GM21515 (cell line): ENCODE data around the gene ERC2.

ENCODE experiments used
- ATAC-seq: cut with Tn5 transposase; IDR thresholded peaks from one replicate; pipeline ENCODE4 v1.9.1; 2021; ENCODE audit not compliant: unreplicated experiment

The ERC2 gene

DNA sequence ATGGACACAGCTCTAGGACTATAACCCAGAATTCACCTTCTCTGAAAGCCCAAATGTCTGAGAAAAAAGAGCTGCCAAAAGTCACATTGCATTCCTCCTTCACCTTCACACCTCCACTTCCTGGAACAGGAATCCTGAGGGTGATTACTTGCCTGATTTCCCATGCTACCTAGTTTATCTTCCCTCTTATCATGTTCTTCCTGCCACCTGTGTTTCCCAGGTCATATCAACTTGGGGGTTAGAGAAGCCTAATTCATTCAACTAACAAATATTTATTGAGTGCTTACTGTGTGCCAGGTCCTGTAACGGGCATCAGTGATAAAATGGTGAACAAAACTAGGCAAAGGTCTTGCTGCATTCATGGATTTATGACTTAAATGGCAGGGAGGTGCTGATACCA, 701.5 kb downstream of the ERC2 start:
- ATAC-seq: no peak

DNA sequence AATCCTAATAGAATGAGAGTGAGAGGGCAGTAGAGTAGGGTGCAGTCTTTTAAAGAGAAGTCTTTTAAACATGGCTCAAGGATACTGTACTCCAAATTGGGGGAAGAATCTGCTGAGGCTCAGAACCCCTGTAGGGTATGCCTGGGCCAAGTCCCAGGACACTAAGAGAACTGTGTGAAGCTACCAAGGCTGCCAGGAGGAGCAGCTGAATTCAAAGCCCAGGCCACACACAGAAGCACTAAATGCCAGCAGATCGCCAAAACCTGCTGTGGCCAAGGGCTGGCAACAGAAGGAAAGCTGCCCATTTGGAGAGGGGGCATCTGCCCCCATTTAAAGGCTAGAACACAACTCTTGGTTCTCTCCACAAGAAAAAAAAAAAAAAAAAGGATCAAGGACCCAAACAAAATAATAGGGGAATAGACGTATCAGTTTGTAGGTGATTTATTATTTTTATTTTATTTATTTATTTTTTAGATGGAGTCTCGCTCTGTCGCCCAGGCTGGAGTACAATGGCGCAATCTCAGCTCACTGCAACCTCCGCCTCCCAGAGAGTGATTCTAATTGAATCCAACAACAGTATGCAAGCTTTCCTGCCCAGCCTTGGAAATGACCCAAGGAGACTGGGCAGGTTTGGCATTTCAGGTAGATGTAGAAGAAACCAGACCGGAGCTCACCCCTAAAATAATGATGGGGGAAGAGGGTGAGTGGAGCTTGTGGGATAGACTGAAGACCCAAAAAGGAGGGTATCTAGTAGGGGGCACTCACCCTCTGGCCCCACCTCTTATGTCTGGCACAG, 702.2 kb downstream of the ERC2 start:
- ATAC-seq: no peak

DNA sequence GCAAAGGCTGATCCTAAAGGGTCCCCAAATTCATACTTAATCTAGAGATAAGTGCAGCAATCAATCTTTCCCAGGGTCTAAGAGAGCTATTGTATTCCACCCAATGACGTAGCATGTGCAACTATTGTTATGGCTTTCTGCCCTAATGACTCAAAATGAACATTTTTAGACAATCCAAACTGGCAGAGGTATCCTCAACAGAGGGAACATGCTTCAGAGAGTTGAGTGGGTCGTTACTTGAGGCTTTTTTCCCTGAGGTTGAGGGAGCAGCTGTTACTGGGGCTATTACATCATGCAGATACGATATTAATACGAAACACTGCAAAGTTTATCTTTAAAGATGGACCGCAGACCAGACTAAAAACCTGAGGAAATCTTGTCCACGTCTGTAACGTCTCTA, 702.9 kb downstream of the ERC2 start:
- ATAC-seq: no peak

DNA sequence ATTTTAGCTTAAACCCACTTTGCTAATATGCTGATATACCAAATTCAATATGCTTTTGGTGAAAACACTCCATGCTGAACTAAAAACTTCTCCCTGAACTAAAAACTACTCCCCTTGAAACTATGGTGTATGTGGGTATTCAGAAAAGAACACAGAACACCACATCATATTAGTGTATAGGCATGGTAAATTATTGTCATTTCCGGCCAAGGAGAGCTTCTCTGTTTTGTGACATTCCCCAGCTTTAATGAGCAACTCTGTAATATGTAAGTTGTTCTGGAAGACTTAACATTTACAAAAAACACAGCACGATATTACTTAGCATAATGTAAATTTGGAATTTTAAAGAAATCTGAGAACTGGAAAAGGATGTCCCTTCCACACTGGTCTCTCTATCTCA, 711.3 kb downstream of the ERC2 start:
- no peak for ATAC-seq

DNA sequence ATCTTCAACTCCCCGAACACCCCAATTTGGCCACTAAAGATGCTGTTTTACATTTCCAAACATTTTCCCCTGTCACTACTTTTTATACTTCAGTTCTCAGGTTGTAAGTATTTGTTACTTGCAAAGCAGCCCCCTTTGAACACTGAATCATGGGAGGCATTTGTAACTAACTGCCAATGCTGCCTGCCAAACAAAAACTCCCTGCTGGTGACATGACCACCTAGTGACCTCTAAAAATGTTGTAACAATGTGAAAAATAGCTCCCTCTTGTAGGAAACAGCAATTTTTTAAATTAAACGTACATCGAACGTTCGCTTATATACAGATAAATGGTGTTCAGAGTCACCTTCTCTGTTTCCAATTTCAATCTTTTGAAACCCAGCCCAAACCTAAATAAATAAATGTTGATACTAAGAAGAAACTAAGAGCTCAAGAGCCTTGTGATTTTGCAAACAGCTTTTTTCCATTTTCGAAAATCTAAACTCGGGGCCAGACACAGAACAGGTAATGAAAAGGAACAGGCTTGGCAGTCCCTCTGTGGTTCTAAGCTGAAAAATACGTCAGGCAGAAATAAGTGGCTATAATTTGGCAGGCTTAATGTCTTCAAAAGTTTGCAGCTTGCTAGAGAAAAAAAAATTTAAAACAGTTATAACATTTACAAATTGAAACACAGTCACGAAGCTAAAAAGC, 712.6 kb downstream of the ERC2 start:
- ATAC-seq: no peak

DNA sequence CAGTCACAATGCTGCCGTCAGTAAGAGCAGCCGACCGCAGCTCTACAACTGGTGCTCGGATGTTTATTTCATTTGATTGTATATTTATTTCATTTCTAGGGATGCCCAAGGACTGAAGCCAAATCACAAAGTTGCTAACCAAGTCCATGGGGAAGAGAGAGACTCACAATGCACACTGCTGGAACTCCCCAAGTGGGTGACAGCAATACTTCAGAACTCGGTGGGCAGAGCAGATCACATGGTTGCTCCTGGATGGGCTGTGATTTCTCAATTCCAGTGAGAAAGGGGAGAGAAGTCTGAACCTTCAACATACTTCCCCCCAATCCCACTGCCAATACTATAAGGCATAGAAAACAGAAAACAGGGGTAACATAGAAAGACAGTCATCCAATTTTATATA, 715.4 kb downstream of the ERC2 start:
- no peak for ATAC-seq

DNA sequence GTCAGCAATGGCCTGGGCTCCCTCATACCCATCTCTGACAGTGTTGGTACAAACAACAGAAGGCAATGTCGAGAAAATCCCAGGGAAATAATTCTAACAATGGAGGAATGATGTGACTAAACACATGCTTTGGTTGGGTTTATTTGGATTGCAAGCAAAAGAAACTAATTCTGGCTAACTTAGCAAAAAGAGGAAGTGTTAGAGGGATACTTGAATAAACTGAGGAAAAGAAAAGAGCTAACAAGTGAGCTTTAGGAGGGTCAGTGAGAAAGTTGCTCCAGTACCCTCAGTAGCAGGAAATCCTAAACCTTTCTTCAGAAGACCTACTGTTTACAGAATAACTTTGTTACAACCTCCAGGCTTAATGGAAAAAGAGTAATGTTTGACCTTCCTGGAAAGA, 716.5 kb downstream of the ERC2 start:
- ATAC-seq: no peak

DNA sequence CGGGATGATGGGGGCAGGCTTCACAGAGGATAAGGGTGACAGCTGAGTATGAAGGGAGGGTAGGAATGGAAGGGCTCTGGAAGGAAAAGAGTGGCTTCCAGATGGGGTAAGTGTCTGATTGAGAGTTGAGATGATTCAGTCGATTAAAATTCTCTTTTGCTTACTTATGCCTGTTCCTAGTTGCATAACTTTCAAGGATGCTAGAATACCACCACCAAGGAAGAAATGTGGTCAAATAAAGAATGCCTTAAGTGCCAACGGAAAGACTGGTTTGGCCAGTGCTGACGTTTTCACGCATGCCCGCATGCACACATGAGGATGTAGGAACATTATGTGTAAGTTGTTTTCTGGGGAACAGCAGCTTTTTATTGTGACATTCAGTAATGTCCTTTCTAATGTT, 717.7 kb downstream of the ERC2 start:
- ATAC-seq: no peak

DNA sequence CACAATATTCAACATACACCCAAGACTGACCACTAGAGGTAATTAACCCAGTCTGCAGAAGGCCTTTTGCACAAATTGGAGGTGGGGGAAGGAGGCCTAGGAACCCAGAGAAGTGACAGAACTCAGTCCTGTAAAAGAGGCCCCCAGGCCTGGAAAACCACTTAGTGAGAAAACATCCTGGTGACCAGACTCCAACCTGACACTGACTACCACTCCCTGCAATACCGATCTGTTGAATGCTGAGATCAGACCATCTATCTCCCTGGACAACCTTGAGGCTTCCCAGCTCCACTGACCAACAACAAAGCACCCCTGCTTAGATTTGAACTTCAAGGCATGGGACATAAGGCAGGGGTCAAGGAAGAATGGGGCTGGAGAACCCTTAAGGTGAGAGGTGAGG, 719.2 kb downstream of the ERC2 start:
- ATAC-seq: no peak

DNA sequence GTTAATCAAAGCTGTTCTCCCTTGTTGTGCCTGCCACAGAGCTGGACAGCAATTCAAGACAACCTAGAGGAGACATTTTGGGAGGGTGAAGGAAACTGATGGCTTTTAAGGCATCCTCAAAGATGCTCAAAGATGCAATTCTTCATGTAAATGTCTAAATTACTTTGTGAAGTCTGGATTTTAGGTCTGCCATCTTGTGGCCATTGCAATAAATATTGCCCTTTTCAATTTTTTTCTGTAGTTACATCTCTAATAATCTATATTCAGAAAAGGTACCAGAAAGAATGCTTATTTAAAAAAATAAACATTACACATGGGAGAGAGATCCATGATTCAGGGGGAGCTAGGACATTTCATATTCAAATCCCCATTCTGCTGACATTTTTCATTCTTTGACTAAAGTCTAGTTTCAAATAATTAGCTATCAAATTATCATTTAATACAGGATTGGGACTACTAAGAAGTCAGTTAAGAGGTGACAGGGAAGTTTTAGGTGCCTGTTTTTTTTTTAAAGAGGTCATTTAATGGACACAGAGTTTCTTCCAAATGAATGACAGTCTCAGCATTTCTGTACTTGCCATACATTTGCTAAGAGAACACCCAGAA, 721.4 kb downstream of the ERC2 start:
- no peak for ATAC-seq

DNA sequence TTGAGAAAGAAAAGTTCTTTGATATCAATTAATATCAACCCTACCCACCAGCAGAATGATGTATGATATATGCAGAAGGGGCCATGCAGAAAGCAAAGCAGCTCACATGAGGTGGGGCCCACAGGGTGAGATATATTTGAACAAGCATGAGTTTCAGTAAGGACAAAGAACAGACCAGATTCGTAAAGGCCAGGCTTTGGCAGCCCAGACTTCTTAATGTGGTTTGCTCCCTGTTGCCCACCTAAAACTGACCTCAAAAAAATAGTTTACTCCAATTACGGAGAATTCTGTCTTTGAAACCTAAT, 725.5 kb downstream of the ERC2 start:
- no peak for ATAC-seq

DNA sequence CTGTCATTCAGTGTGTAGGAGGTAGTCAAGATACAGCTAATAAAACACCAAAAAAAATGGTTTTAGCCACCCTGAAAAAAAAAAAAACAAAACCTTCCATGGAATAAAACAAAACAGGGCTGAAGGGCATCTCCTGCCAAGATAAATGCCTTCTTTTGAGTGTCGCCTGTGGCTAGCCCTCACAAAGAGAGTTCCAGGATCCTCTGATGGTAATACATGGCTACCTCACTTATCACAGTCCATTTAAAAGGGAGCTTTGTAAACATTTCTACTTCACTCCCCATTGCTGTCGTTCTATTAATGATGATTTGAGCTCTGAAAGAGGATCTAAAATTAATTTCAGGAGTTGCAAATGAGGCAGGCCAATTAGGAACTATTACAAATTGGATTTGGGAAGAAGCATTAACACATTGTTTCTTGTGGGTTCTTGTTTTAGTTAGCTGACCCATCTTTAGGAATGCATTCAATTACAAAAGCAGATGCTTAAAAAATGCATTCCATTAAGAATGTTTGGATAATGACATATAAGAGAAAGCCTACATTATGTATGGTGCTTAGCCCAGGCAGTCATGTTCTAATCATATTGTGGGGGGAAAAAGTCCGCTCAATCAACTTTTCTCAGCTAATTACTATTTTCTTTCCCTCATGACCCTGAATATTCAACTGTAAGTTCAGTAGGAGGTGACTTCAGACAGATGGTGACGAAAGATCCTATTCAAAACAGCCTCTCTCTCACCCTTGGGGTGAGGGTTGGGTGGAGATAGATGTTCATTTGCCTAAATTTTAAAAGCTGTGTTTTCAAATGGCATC, 726.0 kb downstream of the ERC2 start:
- ATAC-seq: no peak

DNA sequence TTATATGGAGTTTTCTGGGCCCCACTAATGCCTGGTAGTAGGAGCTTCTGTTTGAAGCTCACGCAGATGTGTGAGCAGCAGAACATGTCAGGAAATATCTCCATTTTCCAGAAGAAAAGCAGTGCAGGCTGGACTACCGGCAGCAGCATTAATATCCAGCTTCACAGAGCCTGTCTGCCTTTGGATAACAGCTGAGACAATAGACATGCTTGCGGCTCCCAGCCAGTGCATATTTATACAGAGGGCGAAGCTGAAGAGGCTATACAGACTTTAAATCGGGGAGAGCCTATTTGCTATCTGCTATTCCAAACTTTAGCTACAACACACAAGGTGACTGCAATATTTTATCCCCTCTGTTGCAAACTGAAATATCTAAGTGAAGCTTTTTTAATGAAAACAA, 731.1 kb downstream of the ERC2 start:
- no peak for ATAC-seq

DNA sequence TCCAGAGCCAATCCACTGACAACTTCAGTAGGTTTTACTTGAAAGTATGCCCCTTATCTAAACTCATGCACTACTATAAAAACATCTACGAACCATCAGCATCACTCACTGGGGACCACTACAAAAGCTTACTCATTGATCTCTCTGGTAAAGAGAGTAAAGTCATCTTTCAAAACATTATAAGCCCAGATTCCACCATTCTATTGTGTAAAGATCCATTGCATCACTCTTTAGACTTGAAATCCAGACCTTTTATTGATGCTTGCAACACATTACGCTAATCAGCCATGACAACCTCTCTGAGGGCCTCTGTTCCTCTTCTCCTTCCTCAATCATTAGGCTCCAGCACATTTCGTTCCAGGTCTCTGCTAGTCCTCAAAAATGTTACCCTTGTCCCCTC, 732.3 kb downstream of the ERC2 start:
- ATAC-seq: no peak

DNA sequence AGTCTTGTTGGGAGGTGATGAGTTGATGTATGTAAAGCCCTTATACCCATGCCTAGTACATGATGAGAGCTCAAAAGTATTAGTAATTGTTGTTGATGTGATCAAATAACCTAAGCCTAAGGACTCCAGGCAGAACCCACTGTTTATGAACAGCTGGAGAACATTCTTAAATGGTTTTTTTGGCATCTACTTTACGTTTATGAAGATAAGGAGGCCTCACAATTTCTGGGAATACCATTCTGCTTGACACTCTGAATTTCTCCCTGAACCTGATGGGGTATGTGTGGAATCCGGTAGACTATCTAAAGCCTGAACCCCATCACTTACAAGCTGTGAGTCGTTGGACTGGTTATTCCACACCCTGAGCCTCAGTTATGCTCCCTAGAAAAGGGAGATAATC, 736.5 kb downstream of the ERC2 start:
- ATAC-seq: no peak

DNA sequence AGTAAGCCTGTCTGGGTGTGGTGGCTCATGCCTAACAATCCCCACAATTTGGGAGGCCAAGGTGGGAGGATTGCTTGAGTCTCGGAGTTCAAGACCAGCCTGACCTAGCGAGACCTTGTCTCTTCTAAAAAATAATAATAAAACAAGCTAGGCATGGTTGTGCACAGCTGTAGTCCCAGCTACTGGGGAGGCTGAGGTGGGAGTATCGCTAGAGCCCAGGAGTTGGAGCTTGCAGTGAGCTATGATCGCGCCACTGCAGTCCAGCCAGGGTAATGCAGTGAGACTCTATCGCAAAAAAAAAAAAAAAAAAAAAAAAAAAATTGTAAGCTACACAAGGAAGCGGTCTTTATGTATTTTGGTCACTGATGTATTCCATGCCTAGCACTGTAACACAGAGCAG, 738.7 kb downstream of the ERC2 start:
- no peak for ATAC-seq

DNA sequence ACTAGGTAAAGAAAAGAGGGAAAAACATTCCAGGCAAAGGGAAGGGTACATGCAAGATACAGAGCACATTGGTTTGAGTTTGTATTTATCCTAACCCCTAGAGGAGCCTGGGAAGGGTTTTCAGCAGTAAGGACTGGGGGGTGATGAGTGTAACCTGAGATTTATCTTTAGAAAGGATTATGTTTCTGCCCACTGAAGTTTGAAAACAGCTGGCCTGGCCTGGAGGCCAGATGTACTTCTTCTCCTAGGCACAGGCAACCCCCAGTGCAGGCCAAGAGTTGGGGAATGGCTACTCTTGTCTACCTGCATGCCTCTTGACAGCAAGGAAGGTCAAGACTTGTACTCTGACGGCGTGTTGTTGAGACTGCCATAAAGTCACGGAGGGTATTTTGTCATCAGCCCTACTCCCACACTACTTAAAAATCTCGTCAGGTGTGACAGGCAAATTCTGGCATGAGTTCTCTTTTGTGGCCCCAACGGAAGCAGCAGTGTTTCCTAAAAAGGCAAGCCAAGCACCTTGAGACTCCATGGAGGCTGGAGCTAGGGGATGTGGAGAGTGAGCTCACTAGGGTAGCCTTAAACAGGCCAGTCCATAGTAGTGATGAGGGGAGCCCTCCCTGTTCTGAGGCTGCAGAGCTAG, 739.7 kb downstream of the ERC2 start:
- ATAC-seq: no peak

DNA sequence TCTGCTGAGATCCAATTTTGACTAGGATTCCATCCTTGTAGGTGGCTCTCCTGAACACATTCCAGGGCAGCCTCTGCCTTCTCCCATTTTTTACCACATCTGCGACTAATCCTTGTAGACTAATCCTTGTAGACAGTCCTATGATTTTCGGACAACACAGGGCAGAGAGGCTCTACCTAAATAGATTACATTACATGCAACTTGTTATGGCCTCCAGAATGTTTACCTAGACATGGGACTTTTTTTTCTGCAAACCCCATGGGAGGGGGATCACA, 741.8 kb downstream of the ERC2 start:
- ATAC-seq: no peak

DNA sequence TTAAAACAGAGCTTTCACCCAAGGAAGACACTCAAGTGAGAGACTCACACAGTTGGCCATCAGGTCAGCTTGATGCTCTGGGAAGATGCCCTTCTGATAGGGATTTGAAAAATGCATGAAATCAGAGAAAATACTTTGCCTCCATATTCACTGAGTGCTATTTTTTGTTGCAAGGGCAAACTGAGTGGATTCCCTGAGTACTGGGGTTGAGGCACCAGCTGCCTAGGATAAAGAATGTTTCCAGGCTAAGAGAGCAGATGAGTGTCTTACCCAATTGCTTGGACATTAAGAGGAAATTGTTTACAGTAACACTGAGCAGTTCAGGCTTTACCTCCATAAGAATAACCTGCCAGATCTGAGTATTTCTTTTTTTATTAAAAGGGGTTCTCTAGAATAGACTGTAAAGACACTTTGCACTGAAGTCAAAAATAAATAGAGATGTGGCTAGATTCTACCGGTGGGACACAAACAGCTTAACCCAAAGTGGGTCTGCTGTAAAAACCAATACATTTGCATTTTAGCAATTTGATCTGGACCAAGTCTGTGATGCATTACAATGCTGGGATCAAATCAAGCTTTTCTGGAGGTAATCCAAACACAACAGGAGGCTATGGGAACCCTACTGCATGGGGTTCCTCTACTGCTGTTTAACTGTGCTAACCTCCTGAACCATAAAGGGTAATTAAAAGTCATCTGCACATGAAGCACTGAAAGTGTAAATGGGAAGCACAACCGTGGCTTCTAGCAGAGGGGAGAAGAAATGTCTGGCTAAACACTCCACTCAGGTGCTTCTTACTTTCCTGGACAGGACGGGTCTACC, 742.4 kb downstream of the ERC2 start:
- ATAC-seq: no peak

DNA sequence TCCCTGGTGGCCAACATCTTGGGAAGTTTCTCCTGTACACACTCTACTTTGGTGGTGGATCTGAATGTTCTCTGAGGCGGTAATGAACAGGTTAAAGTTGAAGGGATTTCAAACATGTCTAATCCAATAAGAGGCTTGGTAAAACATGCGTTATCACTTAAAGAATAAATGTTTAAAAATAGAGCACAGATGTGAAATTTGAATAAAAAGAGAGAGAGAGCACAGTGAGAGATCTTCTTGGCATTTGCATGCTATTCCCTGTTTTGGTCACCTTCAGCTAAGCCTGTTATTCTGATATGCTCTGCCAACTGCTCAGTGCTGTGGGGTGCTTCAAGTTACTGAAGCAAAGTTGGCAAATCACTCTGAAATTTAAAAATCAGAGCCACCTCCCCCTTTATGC, 743.4 kb downstream of the ERC2 start:
- ATAC-seq: peak; percentile 65

DNA sequence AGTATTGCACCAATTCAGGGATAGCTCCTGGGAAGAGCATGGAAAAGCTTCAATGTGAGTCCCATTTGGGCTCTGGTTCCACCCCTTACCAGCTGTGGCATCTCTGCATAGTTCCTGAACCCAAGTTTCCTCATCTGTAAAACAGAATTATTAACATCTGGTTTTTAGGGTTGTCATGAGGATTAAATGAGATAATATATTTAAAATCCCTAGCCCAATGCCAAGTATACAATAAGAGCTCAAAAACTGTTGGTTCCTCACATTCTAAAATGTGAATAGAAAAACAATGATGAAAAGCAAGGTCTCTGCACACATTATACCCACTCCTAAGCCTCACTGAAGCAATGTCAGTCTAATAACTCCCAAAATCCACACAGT, 743.9 kb downstream of the ERC2 start:
- no peak for ATAC-seq
